ENCODE measurements around the gene FOXK1.

Gene FOXK1

GRCh38 chr7:4653771-4654170 is 28.3 kb upstream of the FOXK1 start:
- POLR2A ChIA-PET (ENCODE audit: low non-redundant PET) = no interaction called here
- no peak for TF ChIP-seq CTCF (conservative IDR thresholded peaks at IDR 0.05; ENCODE audit: low read depth)
- no peak for DNase-seq (ENCODE audit: low spot score)
- H3K27ac ChIP-seq = no peak overlapping the region
- CTCF ChIA-PET = interaction anchor here (1.3 kb wide), 1 partner anchor 23 kb away, joined by 4 read pairs; no protein-coding TSS in a partner anchor

- ChIA-PET CTCF (no interaction called here), POLR2A (ENCODE audit: low non-redundant PET) (no interaction called here)
- TF ChIP-seq CTCF (conservative IDR thresholded peaks at IDR 0.05; ENCODE audit: low read depth) = no peak
- peak; percentile 61 for DNase-seq (ENCODE audit: low spot score)
- H3K27ac ChIP-seq = peak overlapping the region; percentile 16; the same call in 1 of the 2 replicates
These were observed 26.8 kb upstream of the FOXK1 start for GRCh38 chr7:4655311-4655710.

- ChIA-PET POLR2A (ENCODE audit: low non-redundant PET) (no interaction called here), CTCF (no interaction called here)
- no peak for DNase-seq (ENCODE audit: low spot score)
These were observed 26.2 kb upstream of the FOXK1 start for GRCh38 chr7:4655896-4656295.

GRCh38 chr7:4657640-4658417 is 24.3 kb upstream of the FOXK1 start:
- POLR2A ChIA-PET (ENCODE audit: low non-redundant PET) = no interaction called here
- TF ChIP-seq CTCF (conservative IDR thresholded peaks at IDR 0.05; ENCODE audit: low read depth) = no peak
- no peak overlapping the region for H3K27ac ChIP-seq
- DNase-seq (ENCODE audit: low spot score) = no peak
- CTCF ChIA-PET = interaction anchor here (0.5 kb wide), 1 partner anchor 27 kb away, joined by 3 read pairs; no protein-coding TSS in a partner anchor

More at GRCh38 chr7:4655896-4656295, 26.2 kb upstream of the FOXK1 start:
- no peak overlapping the region for H3K27ac ChIP-seq
- no peak for TF ChIP-seq CTCF (conservative IDR thresholded peaks at IDR 0.05; ENCODE audit: low read depth)

- no peak overlapping the region for H3K27ac ChIP-seq
- CTCF ChIA-PET = no interaction called here
- DNase-seq (ENCODE audit: low spot score) = no peak
- no peak; the same call in 1 of the 2 replicates for TF ChIP-seq CTCF (conservative IDR thresholded peaks at IDR 0.05; ENCODE audit: low read depth)
- POLR2A ChIA-PET (ENCODE audit: low non-redundant PET) = no interaction called here
These were observed 22.4 kb upstream of the FOXK1 start for GRCh38 chr7:4659551-4660286.

GRCh38 chr7:4661871-4662270 is 20.2 kb upstream of the FOXK1 start:
- no peak for TF ChIP-seq CTCF (conservative IDR thresholded peaks at IDR 0.05; ENCODE audit: low read depth)
- ChIA-PET CTCF (interaction anchor here (0.6 kb wide), 1 partner anchor 1117 kb away, joined by 3 read pairs; no protein-coding TSS in a partner anchor), POLR2A (ENCODE audit: low non-redundant PET) (interaction anchor here (0.6 kb wide), 1 partner anchor 15 kb away, joined by 4 read pairs; no protein-coding TSS in a partner anchor)
- no peak overlapping the region for H3K27ac ChIP-seq
- no peak for DNase-seq (ENCODE audit: low spot score)

All from RWPE1 (cell line).